Measurements from ENCODE around the gene GABRA1. TPM values are rescaled to one million over a fixed set of nuclear protein-coding genes. Genes with fewer than 3 reads are reported as not detected.
A peak's percentile ranks its signal among the peaks of the same experiment; 100 is the strongest.

GABRA1 gene
- 1 to 10 TPM in 1 of 5 donors, under 1 TPM in 4; 0.50 to 2.2 (median 0.80) TPM for polyA plus RNA-seq (ENCODE audit: insufficient read depth in 1 of 5, insufficient read length in 5 of 5, low replicate concordance in 1 of 5)
- long read RNA-seq, donor 1, result 0 reads
- long read RNA-seq, donor 2, result 0 reads
- long read RNA-seq, donor 3, result 0 reads
- long read RNA-seq, donor 4, result 0 reads
- long read RNA-seq, donor 5, result 0 reads
- long read RNA-seq, donor 6, result 0 reads
- long read RNA-seq, donor 7, result 0 reads
- long read RNA-seq, donor 8, result 0 reads

DNA sequence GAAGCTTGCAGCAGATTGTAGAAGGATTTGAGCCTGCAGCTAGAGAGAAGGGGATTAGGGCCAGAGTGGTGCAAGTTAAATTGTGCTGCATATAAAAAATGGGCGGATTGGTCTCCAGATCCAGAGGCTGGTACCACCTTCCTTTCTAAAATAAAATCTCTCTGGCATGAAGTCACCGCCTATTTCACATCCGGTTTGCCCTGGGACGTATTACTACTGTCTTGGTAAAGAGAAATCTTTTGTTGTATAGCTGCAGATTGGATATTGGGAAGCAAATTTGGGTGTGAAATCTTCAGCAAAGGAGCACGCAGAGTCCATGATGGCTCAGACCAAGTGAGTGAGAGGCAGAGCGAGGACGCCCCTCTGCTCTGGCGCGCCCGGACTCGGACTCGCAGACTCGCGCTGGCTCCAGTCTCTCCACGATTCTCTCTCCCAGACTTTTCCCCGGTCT lies at the start of gene GABRA1:
Gene GABRA1, plus strand, starts transcription at position 180 of the 451 bp plus-strand sequence. CDS start 2,691 bp downstream, outside the sequence.
- peak in 1 of 2 donors; percentile 10 for DNase-seq

DNA sequence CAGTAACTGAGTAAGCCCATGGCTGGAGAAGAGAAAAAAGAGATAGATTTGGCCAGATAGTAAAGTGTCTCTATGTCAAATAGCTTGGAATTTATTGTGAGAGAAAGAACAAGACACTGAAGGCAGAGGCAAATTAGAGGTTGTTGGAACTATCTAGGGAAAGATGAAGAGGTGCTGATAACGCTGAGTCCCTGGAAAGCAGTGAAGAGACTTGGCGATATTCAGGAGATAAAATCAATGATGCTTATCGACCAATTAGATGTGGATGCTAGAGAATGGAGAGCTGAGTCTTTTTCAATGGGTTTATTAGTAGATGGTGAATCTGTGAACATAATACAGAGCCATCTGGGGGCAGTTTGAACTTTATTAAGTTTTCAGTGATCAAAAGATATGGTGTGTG lies 48.6 kb upstream of the GABRA1 start:
- no peak for DNase-seq

- no peak for DNase-seq
Observed at GRCh38 chr5:161804263-161804662, 43.7 kb upstream of the GABRA1 start.

- DNase-seq, result peak; percentile 23 to 33
Observed at GRCh38 chr5:161846746-161847145, 1.2 kb upstream of the GABRA1 start.

DNA sequence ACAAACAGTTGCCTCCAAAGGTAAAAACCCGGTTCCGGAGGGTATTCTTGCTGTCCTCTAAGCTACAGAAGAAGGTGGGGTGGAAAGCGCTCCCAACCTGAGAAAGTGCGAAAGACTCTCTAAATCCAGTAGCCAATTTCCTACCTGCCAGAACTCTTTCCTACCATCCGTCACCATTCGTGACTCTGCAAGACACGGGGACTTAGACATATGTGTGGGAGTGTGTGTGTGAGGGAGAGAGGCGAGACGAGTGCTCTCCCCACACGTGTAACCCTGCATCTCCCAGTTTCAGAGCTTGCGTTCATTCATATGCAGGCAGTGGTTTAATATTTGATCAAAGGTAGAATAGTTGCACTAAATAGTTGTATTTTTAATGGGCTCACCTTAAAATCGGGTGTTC lies 473 bp upstream of the GABRA1 start:
- no peak for DNase-seq

DNA sequence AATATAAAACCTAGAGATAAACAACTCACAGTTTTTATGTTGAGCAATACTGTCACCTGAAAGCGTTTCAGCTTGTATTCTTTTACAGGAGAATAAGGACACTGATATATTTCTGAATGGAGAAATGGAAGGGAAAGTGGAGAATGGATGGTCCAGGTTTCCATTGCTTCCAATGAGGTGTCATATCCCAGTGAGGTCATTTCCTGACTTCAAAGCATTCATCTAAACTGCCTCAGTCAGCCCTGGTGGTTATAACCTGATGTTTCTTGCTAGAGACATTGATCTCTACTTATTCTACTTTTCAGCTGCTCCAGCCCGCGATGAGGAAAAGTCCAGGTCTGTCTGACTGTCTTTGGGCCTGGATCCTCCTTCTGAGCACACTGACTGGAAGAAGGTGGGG lies 2.6 kb downstream of the GABRA1 start:
- no peak for DNase-seq

DNA sequence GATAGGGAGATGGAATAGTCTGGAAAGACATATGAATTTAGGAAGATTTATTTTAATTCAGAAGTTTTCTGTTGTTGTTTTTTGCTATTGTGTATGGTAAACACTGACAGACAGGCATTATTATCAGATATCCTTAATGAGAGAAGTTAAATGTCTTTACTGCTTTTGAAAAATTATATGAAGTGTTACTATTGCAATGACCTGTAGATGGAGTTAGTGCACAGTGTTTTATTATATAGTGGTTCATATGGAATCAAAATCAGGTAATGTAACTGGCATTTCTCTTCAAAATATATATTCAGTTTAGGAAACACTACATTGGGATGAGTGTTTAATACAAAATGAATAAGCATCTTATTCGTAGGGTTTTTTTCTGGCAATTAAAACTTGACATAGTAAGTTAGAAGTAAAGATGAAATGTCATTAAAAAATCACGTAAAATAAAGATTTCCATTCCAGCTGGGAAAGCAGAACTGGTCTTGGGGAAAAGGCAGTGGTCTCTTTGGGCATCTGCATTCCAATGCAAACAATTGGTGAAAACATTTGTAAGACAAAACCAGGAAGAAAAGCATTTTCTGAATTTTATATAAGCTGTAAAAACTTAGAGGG lies 3.9 kb downstream of the GABRA1 start:
- DNase-seq, result no peak

- no peak for DNase-seq
Observed at GRCh38 chr5:161857358-161857757, 9.4 kb downstream of the GABRA1 start.

GRCh38 chr5:161863259-161863658 lies 15.3 kb downstream of the GABRA1 start:
- DNase-seq, result no peak

DNA sequence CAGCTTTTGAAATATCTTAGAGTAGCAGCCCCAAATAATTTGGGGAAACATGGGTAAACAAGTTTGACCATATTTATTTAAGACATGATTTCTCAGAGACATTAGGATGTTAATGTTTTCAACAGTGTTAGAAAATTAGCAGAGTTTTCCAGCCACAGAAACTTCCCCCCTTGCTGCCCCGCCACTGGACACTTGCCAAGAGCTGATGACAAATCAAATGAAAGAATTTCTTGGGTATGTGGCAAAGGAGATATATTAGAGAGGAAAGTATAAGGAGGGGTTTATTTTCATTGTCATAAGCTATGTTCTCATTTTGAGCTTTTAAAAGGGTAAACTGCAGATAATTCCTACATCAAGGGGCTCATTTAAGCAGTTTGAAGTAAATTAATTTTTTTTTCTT lies 15.9 kb downstream of the GABRA1 start:
- no peak for DNase-seq

- no peak for DNase-seq
Observed at GRCh38 chr5:161865510-161865909, 17.6 kb downstream of the GABRA1 start.

- peak in 1 of 2 donors; percentile 0 for DNase-seq
Observed at GRCh38 chr5:161889971-161890370, 42.1 kb downstream of the GABRA1 start.

DNA sequence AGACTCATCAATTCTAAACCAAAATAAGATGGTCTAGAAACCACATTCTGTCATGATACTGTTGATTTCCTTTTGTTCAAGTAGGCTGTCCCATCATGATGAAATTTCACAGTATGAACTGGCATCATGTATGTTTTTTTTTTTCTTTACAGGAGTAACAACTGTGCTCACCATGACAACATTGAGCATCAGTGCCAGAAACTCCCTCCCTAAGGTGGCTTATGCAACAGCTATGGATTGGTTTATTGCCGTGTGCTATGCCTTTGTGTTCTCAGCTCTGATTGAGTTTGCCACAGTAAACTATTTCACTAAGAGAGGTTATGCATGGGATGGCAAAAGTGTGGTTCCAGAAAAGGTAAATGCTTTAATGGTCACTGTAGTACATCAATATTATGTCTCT lies 47.6 kb downstream of the GABRA1 start:
- DNase-seq, result no peak

DNA sequence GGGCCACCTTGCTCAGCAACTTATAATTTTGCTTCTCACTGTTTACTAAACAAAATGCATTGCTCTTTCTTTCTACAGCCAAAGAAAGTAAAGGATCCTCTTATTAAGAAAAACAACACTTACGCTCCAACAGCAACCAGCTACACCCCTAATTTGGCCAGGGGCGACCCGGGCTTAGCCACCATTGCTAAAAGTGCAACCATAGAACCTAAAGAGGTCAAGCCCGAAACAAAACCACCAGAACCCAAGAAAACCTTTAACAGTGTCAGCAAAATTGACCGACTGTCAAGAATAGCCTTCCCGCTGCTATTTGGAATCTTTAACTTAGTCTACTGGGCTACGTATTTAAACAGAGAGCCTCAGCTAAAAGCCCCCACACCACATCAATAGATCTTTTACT lies 49.1 kb downstream of the GABRA1 start:
- no peak for DNase-seq

DNA sequence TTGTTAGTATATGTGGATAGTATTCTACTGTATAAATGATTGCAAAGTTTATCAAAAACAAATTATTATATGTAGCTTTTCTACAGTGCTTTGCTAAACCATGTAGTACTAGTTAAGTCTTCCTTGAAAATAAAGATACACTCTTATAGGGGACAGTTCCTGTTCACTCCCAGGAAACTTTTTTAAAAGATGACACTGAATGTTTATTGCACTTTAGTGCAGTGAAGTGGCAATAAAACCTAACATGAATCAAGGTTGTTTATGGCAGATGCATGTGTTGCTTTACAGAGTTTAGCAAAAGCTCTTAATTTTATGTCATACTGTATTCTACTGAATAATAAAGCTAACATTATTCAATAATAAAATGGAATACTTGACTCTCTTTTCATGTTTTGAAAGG lies 51.7 kb downstream of the GABRA1 start:
- no peak for DNase-seq

- DNase-seq, result no peak
Observed at GRCh38 chr5:161900981-161901380, 53.1 kb downstream of the GABRA1 start.

GRCh38 chr5:161921781-161922180 lies 73.9 kb downstream of the GABRA1 start:
- DNase-seq, result no peak

DNA sequence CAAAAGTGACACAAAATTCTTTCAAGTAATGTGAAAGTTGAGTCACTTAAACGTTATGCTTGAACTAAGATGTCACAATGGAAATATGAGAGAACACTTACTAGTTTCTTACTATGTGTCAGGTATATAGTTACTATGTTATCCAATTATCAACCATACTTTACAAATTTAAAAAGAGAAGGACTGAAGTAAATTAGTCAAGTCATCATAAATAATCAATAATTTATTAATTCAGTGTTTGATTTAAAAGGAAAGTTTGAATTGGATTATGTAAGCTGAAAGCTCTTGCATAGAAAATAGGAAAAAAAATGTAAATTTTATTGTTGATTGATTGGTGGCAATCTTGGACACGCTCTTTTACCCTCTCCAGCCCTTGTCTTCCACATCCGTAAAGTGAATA lies 76.3 kb downstream of the GABRA1 start:
- DNase-seq, result no peak

- DNase-seq, result no peak
Observed at GRCh38 chr5:161925960-161926359, 78.0 kb downstream of the GABRA1 start.

- DNase-seq, result no peak
Observed at GRCh38 chr5:161934486-161934885, 86.6 kb downstream of the GABRA1 start.

DNA sequence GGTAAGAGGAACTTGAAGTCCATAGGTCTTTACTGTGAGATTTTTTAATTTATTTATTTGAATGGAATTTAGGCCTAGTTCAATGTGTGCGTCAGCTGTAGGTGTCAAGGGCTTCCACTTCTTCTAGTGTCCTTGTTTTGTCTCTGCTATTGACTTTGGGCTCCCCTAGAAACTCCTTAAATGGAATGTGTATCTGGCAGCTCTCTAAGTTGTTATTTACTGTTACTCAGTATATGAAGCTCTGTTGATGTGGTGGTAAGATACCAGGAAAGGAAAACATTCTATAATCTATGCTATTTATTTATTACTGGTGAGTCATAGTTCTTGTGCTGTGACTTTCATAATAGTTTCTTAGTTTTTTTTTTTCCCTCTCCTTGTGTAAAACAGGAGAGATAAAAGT lies 97.1 kb downstream of the GABRA1 start:
- no peak for DNase-seq

GRCh38 chr5:161946911-161947310 lies 99.0 kb downstream of the GABRA1 start:
- no peak for DNase-seq
